Lower leg skin (tissue), 4 donors: ENCODE measurements around the gene ST6GALNAC3. TPM values are rescaled to one million over a fixed set of nuclear protein-coding genes. Genes with fewer than 3 reads are reported as not detected.

ENCODE experiments used
- DNase-seq, 2 donors: peaks; one replicate each; pipeline ENCODE4 v3.0.0-alpha.2; 2019; ENCODE audit warnings: low spot score in 2 of 2
- H3K4me3 ChIP-seq: fragments of 200-600 bp; sonication (generic); 2 replicates; pipeline ENCODE4 v1.5.1; 2017; ENCODE audit warnings: mild to moderate bottlenecking, low read depth; ENCODE audit not compliant: poor library complexity, severe bottlenecking
- CTCF ChIP-seq, 3 donors: fragments of 450-650 bp; IDR thresholded peaks; one replicate each; pipeline ENCODE4 v1.5.1; 2016; ENCODE audit warnings: antibody characterized with exemption in 3 of 3, mild to moderate bottlenecking in 3 of 3, moderate library complexity in 2 of 3
- POLR2A ChIP-seq, 2 donors: fragments of 450-650 bp; IDR thresholded peaks; one replicate each; pipeline ENCODE4 v1.6.1; 2016 to 2017; ENCODE audit warnings: antibody characterized with exemption in 2 of 2, mild to moderate bottlenecking in 1 of 2, moderate library complexity in 1 of 2
- WGBS, 2 donors: methylation state at CpG; one replicate each; pipeline ENCODE4 v1.1.5; 2018; 5-methylcytosine and 5-hydroxymethylcytosine counted together
- intact Hi-C: fragments of 100-400 bp; cut with DNase I; formaldehyde crosslinking; loops from one replicate; pipeline ENCODE4 v1.15.0; 2023; ENCODE audit warnings: low total_unique reads
- total RNA-seq, 4 donors: library from RNA; depleted of rRNA; stranded (reverse); fragments of >200 nt; gene quantifications; one replicate each; pipeline ENCODE4 v1.1.0, GENCODE V29; 2016

ST6GALNAC3 gene
- total RNA-seq, 4 donors from 2014 or later, result 1.5 to 3.8 (median 3.0) TPM

GRCh38 chr1:76302711-76303339, 228.3 kb downstream of the ST6GALNAC3 start:
- DNase-seq, result no peak
- WGBS, 2 donors, result 61 to 71% methylated on average over 5 of the region's 5 CpGs
- TF ChIP-seq CTCF (IDR thresholded peaks at IDR 0.05), result no peak
- no peak for TF ChIP-seq POLR2A (IDR thresholded peaks at IDR 0.05)
- H3K4me3 ChIP-seq, result no peak overlapping the region
- intact Hi-C loops, result no loop called here

GRCh38 chr1:76303340-76303717, 228.8 kb downstream of the ST6GALNAC3 start:
- no peak for DNase-seq
- H3K4me3 ChIP-seq, result no peak overlapping the region
- 80 to 91% methylated on average over 3 of the region's 3 CpGs for WGBS, 2 donors
- no peak for TF ChIP-seq POLR2A (IDR thresholded peaks at IDR 0.05)
- TF ChIP-seq CTCF (IDR thresholded peaks at IDR 0.05), result no peak
- intact Hi-C loops, result no loop called here

- DNase-seq, result no peak
- TF ChIP-seq POLR2A (IDR thresholded peaks at IDR 0.05) (no peak), CTCF (IDR thresholded peaks at IDR 0.05) (no peak)
- 92 to 97% methylated on average over 1 of the region's 1 CpG for WGBS, 2 donors
- intact Hi-C loops, result no loop called here
- no peak overlapping the region for H3K4me3 ChIP-seq
Observed at GRCh38 chr1:76313304-76313703, 238.8 kb downstream of the ST6GALNAC3 start.

GRCh38 chr1:76314730-76315129, 240.2 kb downstream of the ST6GALNAC3 start:
- no peak for DNase-seq
- no peak overlapping the region for H3K4me3 ChIP-seq
- TF ChIP-seq CTCF (IDR thresholded peaks at IDR 0.05) (no peak), POLR2A (IDR thresholded peaks at IDR 0.05) (no peak)
- intact Hi-C loops, result no loop called here
- 92 to 97% methylated on average over 2 of the region's 2 CpGs for WGBS, 2 donors

- intact Hi-C loops, result no loop called here
- TF ChIP-seq POLR2A (IDR thresholded peaks at IDR 0.05), result no peak
- WGBS, 2 donors, result 93% methylated on average over 2 of the region's 2 CpGs
- no peak for DNase-seq
- H3K4me3 ChIP-seq, result no peak overlapping the region
Observed at GRCh38 chr1:76317299-76317900, 242.9 kb downstream of the ST6GALNAC3 start.

- TF ChIP-seq POLR2A (IDR thresholded peaks at IDR 0.05) (no peak), CTCF (IDR thresholded peaks at IDR 0.05) (no peak)
- DNase-seq, result no peak
- H3K4me3 ChIP-seq, result no peak overlapping the region
- intact Hi-C loops, result no loop called here
- WGBS, 2 donors, result 23 to 24% methylated on average over 3 of the region's 3 CpGs
Observed at GRCh38 chr1:76330991-76331603, 256.6 kb downstream of the ST6GALNAC3 start.
